ENCODE measurements around the gene PRRX2.

Gene PRRX2

GRCh38 chr9:129665814-129666520 lies 520 bp downstream of the PRRX2 start:
- no peak for TF ChIP-seq CTCF (IDR thresholded peaks at IDR 0.05; ENCODE audit: low read depth, low read length)
- no peak for DNase-seq (ENCODE audit: low read depth in 2 of 2)
- H3K4me3 ChIP-seq (replicated peaks in 1 of 2; ENCODE audit: low read depth in 2 of 2, low read length in 2 of 2) = no peak overlapping the region

GRCh38 chr9:129666575-129666974 lies 1.1 kb downstream of the PRRX2 start:
- no peak overlapping the region for H3K4me3 ChIP-seq (replicated peaks in 1 of 2; ENCODE audit: low read depth in 2 of 2, low read length in 2 of 2)
- DNase-seq (ENCODE audit: low read depth in 2 of 2) = no peak
- no peak for TF ChIP-seq CTCF (IDR thresholded peaks at IDR 0.05; ENCODE audit: low read depth, low read length)

GRCh38 chr9:129667378-129667777 lies 1.9 kb downstream of the PRRX2 start:
- TF ChIP-seq CTCF (IDR thresholded peaks at IDR 0.05; ENCODE audit: low read depth, low read length) = no peak
- no peak overlapping the region for H3K4me3 ChIP-seq (replicated peaks in 1 of 2; ENCODE audit: low read depth in 2 of 2, low read length in 2 of 2)
- DNase-seq (ENCODE audit: low read depth in 2 of 2) = no peak

- no peak for DNase-seq (ENCODE audit: low read depth in 2 of 2)
- no peak overlapping the region for H3K4me3 ChIP-seq (replicated peaks in 1 of 2; ENCODE audit: low read depth in 2 of 2, low read length in 2 of 2)
- TF ChIP-seq CTCF (IDR thresholded peaks at IDR 0.05; ENCODE audit: low read depth, low read length) = no peak
These were observed 2.4 kb downstream of the PRRX2 start for GRCh38 chr9:129667850-129668249.

- no peak for TF ChIP-seq CTCF (IDR thresholded peaks at IDR 0.05; ENCODE audit: low read depth, low read length)
- no peak overlapping the region for H3K4me3 ChIP-seq (replicated peaks in 1 of 2; ENCODE audit: low read depth in 2 of 2, low read length in 2 of 2)
- DNase-seq (ENCODE audit: low read depth in 2 of 2) = no peak
These were observed 3.8 kb downstream of the PRRX2 start for GRCh38 chr9:129669141-129669718.

GRCh38 chr9:129669946-129670345 lies 4.5 kb downstream of the PRRX2 start:
- no peak overlapping the region for H3K4me3 ChIP-seq (replicated peaks in 1 of 2; ENCODE audit: low read depth in 2 of 2, low read length in 2 of 2)
- no peak for DNase-seq (ENCODE audit: low read depth in 2 of 2)
- no peak for TF ChIP-seq CTCF (IDR thresholded peaks at IDR 0.05; ENCODE audit: low read depth, low read length)
